ENCODE data around the gene UGT1A9. TPM values are rescaled to one million over a fixed set of nuclear protein-coding genes. Genes with fewer than 3 reads are reported as not detected.
"Not testable (repeated sequence)": the region's sequence is repeated elsewhere in the genome, so short reads cannot be mapped to it uniquely, and the experiment has no call there.

Gene UGT1A9
- total RNA-seq, 1 donor from 2014 or later, result not detected

GRCh38 chr2:233711312-233712008 is 39.8 kb downstream of the UGT1A9 start:
- DNase-seq (ENCODE audit: low read depth in 2 of 2), result peak; percentile 54 to 70

- DNase-seq (ENCODE audit: low read depth in 2 of 2), result no peak
Measured at GRCh38 chr2:233712611-233713261, 41.0 kb downstream of the UGT1A9 start, which contains the start of gene UGT1A5. Gene UGT1A5, plus strand, starts transcription at chr2:233712907. Its CDS starts 85 bp downstream, at chr2:233712992.

DNA sequence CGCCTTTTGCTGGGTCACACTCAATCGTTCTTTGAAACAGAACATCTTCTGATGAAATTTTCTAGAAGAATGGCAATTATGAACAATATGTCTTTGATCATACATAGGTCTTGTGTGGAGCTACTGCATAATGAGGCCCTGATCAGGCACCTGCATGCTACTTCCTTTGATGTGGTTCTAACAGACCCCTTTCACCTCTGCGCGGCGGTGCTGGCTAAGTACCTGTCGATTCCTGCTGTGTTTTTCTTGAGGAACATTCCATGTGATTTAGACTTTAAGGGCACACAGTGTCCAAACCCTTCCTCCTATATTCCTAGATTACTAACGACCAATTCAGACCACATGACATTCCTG is 41.5 kb downstream of the UGT1A9 start:
- DNase-seq (ENCODE audit: low read depth in 2 of 2), result no peak

DNA sequence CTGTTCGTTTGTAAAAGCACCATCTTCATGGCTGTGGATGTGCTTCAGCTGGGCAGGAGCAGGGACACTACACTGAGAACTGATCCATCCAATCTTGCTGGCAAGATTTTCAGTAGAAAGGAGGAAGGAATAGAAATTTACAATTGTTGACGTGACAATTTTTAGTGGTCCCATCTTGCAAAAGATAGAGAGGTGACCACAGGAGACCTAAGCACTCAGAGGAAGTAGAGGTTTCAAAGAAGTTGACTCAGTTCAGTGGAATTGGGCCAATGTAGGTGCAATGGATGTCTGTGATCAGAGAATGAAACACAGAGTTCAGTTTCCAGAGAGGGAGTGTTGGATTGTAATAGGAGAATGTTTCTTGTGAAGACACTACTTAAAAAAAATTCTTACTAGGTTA is 42.4 kb downstream of the UGT1A9 start:
- DNase-seq (ENCODE audit: low read depth in 2 of 2), result no peak

DNA sequence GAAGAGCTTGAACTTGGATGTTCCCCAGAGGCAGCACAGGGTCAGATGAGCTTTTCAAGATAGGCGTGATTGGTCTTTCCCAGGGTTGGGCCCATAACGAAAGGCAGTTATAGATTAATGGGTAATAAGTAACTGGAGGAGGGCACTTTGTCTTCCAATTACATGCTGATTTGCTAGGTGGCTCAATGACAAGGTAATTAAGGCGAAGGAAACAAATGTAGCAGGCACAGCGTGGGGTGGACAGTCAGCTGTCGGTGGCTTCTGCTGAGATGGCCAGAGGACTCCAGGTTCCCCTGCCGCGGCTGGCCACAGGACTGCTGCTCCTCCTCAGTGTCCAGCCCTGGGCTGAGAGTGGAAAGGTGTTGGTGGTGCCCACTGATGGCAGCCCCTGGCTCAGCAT is 46.9 kb downstream of the UGT1A9 start, which contains the start of gene UGT1A4:
UGT1A4 (plus strand) TSS at position 185 of the 400 bp plus-strand sequence; CDS start at position 270, 85 bp downstream.
- no peak for DNase-seq (ENCODE audit: low read depth in 2 of 2)

DNA sequence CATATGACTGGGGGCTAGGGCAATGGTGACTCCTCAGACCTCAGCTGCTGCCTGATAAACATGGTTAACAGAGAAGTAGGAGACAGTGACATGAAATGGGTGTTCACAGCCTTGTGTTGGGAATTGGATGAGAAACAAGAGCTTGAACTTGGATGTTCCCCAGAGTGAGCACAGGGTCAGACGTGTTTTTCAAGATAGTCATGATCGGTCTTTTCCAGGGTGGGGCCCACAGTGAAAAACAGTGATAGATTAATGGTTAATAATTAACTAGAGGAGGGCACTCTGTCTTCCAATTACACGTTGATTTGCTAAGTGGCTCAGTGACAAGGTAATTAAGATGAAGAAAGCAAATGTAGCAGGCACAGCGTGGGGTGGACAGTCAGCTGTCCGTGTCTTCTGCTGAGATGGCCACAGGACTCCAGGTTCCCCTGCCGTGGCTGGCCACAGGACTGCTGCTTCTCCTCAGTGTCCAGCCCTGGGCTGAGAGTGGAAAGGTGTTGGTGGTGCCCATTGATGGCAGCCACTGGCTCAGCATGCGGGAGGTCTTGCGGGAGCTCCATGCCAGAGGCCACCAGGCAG is 57.1 kb downstream of the UGT1A9 start, which contains the start of gene UGT1A3:
UGT1A3 (plus strand) TSS at position 320 of the 579 bp plus-strand sequence; CDS start at position 405, 85 bp downstream.
- no peak for DNase-seq (ENCODE audit: low read depth in 2 of 2)

GRCh38 chr2:233736868-233737653 is 65.4 kb downstream of the UGT1A9 start:
- DNase-seq (ENCODE audit: low read depth in 2 of 2), result not testable (repeated sequence)

DNA sequence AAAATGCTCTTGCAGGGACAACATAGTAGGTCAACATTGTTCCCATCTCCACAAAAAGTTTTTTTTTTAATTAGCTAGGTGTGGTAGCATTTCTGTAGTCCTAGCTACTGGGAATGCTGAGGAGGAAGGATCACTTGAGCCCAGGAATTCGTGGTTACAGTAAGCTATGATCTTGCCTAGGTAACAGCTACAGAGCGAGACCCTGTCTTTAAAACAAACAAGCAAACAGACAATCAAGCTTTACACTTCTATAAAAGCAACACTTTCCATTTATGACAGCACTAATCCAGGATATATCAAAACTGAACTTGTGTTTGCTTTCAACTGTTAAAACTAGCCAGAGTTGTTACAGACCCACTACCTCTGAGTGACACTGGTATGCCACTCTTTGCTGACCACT is 69.2 kb downstream of the UGT1A9 start:
- DNase-seq (ENCODE audit: low read depth in 2 of 2), result no peak

- no peak for DNase-seq (ENCODE audit: low read depth in 2 of 2)
Measured at GRCh38 chr2:233743464-233744259, 72.0 kb downstream of the UGT1A9 start.

DNA sequence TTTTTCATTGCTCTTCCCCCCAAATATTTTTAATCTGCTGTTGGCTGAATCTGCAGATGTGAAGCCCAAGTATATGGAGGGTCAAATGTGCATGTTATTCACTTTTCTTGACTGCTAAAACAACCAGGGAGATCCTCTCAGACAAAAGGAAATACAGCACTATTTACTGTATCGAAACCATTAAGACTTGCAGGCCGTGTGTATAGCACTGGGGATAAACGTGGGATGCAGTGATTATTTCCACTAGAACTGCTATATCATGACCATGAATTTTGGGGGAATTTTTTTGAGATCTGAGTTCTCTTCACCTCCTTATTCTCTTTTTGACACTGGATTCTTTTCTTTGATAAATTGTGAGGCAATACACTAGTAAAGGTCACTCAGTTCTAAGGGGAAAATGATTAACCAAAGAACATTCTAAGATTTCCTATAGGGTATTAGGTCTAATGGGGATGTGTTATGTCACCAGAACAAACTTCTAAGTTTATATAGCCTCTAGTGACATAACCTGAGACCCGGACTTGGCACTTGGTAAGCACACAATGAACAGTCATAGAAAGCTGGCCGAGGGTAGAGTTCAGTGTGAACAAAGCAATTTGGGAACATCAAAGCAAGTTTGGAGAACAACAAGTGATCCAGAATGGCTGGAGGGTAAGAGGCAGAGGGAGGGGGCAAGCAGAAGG is 73.5 kb downstream of the UGT1A9 start:
- DNase-seq (ENCODE audit: low read depth in 2 of 2), result no peak

- not testable (repeated sequence) for DNase-seq (ENCODE audit: low read depth in 2 of 2)
Measured at GRCh38 chr2:233745838-233746237, 74.1 kb downstream of the UGT1A9 start.

- no peak for DNase-seq (ENCODE audit: low read depth in 2 of 2)
Measured at GRCh38 chr2:233746475-233747282, 75.0 kb downstream of the UGT1A9 start.

DNA sequence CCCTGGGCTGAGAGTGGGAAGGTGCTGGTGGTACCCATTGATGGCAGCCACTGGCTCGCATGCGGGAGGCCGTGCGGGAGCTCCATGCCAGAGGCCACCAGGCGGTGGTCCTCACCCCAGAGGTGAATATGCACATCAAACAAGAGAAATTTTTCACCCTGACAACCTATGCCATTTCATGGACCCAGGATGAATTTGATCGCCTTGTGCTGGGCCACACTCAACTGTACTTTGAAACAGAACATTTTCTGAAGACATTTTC is 75.5 kb downstream of the UGT1A9 start:
- no peak for DNase-seq (ENCODE audit: low read depth in 2 of 2)

DNA sequence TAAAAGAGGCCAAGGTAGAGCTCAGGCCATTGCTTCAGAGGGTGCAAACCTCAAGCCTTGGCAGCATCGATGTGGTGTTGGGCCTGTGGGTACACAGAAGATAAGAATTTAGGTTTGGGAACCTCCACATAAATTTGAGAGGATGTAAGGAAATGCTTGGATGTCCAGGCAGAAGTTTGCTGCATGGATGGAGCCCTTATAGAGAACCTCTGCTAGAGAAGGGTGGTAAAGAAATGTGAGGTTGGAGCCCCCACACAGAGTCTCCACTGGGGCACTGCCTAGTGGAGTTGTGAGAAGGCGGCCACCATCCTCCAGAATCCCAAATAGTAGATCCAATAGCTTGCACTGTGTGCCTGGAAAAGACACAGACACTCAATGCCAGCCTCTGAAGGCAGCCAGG is 79.0 kb downstream of the UGT1A9 start:
- DNase-seq (ENCODE audit: low read depth in 2 of 2), result not testable (repeated sequence)

- DNase-seq (ENCODE audit: low read depth in 2 of 2), result not testable (repeated sequence)
Measured at GRCh38 chr2:233751212-233752009, 79.7 kb downstream of the UGT1A9 start.

DNA sequence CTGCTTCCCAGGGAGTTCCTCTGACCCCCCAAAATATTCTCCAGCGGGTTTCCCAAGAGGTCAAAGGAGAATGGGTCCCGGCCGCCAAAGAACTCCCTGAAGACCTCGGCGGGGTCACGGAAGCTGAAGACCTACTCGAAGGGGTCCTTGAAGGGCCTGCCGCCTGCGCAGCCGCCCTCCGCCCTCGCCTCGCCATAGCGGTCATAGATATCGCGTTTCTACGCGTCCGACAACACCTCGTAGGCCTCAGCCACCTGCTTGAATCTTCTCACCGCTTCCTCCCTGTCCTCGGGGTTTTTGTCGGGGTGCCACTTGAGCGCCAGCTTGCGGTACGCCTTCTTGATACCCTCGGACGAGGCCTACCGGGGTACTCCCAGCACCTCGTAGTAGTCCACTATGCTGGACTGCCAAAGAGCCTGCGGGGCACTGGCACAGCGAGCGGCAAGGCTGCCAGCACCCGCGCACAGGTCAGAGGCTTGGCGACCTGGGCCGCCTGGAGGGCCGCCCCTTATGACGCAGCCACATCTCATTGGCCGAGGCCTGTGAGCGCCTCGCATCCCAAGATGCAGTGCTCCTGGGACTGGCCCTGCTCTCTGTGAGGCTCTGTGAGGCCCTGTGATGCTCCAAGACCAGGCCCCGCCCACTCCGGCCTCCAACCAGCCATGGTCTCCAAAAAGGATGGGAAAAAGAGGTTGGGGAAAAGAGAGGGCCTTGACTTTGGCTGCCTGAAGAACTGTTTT is 83.3 kb downstream of the UGT1A9 start:
- no peak for DNase-seq (ENCODE audit: low read depth in 2 of 2)

DNA sequence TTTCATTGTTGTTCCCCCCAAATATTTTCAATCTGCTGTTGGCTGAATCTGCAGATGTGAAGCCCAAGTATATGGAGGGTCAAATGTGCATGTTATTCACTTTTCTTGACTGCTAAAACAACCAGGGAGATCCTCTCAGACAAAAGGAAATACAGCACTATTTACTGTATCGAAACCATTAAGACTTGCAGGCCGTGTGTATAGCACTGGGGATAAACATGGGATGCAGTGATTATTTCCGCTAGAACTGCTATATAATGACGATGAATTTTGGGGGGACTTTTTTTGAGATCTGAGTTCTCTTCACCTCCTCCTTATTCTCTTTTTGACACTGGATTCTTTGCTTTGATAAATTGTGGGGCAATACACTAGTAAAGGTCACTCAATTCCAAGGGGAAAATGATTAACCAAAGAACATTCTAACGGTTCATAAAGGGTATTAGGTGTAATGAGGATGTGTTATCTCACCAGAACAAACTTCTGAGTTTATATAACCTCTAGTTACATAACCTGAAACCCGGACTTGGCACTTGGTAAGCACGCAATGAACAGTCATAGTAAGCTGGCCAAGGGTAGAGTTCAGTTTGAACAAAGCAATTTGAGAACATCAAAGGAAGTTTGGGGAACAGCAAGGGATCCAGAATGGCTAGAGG is 84.9 kb downstream of the UGT1A9 start:
- DNase-seq (ENCODE audit: low read depth in 2 of 2), result no peak

GRCh38 chr2:233758141-233758540 is 86.4 kb downstream of the UGT1A9 start:
- no peak for DNase-seq (ENCODE audit: low read depth in 2 of 2)

Data from dermis microvascular lymphatic vessel endothelial cell (primary cell).